H1 (cell line): ENCODE results near the gene RNASEL. TPM values are rescaled to one million over a fixed set of nuclear protein-coding genes. Genes with fewer than 3 reads are reported as not detected.

ENCODE experiments used
- GABPA ChIP-seq: IDR thresholded peaks from 2 replicates; pipeline ENCODE4 v1.6.1; 2011; ENCODE audit warnings: mild to moderate bottlenecking, low read length, moderate library complexity, borderline replicate concordance; ENCODE audit not compliant: insufficient read depth
- SUZ12 ChIP-seq: fragments of 200-600 bp; sonication (generic); IDR thresholded peaks from 2 replicates; pipeline ENCODE4 v1.6.1; 2012; ENCODE audit warnings: mild to moderate bottlenecking, inconsistent platforms, low read length, moderate library complexity, mixed read lengths
- TBP ChIP-seq: IDR thresholded peaks from 2 replicates; pipeline ENCODE4 v1.6.1; 2011; ENCODE audit warnings: low read depth, low read length, improper control_type of control experiment
- polyA plus RNA-seq, 7 experiments: library from polyadenylated mRNA; depleted of rRNA in 3 of 7; stranded (reverse) in 5 of 7; unstranded in 2 of 7; fragments of >200 nt in 5 of 7; fragments of 200-250 nt in 2 of 7; gene quantifications; 1 replicate in 5 of 7; 2 replicates in 1 of 7; 4 replicates in 1 of 7; pipeline versions ENCODE4 v1.2.1 to v1.2.3, GENCODE V29; 2011 to 2013; ENCODE audit warnings: missing spikeins in 2 of 7, mixed read lengths in 2 of 7
- total RNA-seq: library from RNA; stranded (reverse); fragmentation: NEBNext Ultra II Directional; extraction: Animal tissue kit (Norgen Biotek cat#: 25700); gene quantifications from 2 replicates; pipeline ENCODE4 v1.2.1, GENCODE V29; 2021
- TF ChIP-seq, protein P1 (sequence below): IDR thresholded peaks from 2 replicates; pipeline ENCODE4 v1.6.1; 2012; ENCODE audit warnings: inconsistent platforms
- TF ChIP-seq, protein P2 (sequence below): IDR thresholded peaks from 2 replicates; pipeline ENCODE4 v1.6.1; 2011; ENCODE audit warnings: low read depth, mild to moderate bottlenecking, low read length; ENCODE audit not compliant: insufficient read depth

Gene RNASEL
- total and polyA plus RNA-seq, 2 of the 8 experiments (the other 6 are each of a cell fraction or from before 2014, with no cell fraction given): 0.39 to 0.78 TPM

DNA sequence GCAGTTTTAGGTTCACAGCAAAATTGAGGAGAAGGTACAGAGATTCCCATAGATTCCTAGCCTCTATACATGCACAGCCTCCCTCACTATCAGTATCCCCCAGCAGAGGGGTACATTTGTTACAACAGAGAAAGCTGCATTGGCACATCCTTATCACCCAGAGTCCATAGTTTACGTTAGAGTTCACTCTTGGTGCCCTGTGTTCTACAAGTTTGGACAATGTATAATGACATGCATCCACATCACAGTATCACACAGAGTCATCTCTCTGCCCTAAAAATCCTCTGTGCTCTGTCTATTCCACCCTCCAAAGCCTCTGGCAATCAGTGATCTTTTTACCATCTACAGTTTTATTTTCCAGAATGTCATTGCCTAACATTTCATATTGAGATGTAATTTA is 37.5 kb upstream of the RNASEL start (continued):
- TF ChIP-seq, protein P1, sequence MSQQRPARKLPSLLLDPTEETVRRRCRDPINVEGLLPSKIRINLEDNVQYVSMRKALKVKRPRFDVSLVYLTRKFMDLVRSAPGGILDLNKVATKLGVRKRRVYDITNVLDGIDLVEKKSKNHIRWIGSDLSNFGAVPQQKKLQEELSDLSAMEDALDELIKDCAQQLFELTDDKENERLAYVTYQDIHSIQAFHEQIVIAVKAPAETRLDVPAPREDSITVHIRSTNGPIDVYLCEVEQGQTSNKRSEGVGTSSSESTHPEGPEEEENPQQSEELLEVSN: no peak
- TF ChIP-seq SUZ12: no peak
- no peak for TF ChIP-seq TBP
- TF ChIP-seq, protein P2, sequence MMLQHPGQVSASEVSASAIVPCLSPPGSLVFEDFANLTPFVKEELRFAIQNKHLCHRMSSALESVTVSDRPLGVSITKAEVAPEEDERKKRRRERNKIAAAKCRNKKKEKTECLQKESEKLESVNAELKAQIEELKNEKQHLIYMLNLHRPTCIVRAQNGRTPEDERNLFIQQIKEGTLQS: no peak
- TF ChIP-seq GABPA: no peak
